HG03175 (cell line): ENCODE data around the gene CPED1.
A peak's percentile ranks its signal among the peaks of the same experiment; 100 is the strongest.
"Not testable (repeated sequence)": the region's sequence is repeated elsewhere in the genome, so short reads cannot be mapped to it uniquely, and the experiment has no call there.

Experiments used
- ATAC-seq: cut with Tn5 transposase; IDR thresholded peaks from one replicate; pipeline ENCODE4 v1.9.1; 2021; ENCODE audit warnings: mild to moderate bottlenecking, moderate library complexity; ENCODE audit not compliant: unreplicated experiment

The CPED1 gene

GRCh38 chr7:120996333-120996987, 7.9 kb downstream of the CPED1 start:
- ATAC-seq, result peak; percentile 76

- ATAC-seq, result peak; percentile 39
These were observed 8.5 kb downstream of the CPED1 start for GRCh38 chr7:120996988-120997345.

- ATAC-seq, result no peak
These were observed 9.5 kb downstream of the CPED1 start for GRCh38 chr7:120997882-120998474.

GRCh38 chr7:120998520-120998919, 10.0 kb downstream of the CPED1 start:
- no peak for ATAC-seq

GRCh38 chr7:120998996-120999565, 10.6 kb downstream of the CPED1 start:
- ATAC-seq, result no peak

- no peak for ATAC-seq
These were observed 11.8 kb downstream of the CPED1 start for GRCh38 chr7:121000081-121000983.

GRCh38 chr7:121001234-121001906, 12.9 kb downstream of the CPED1 start:
- no peak for ATAC-seq

GRCh38 chr7:121002048-121002756, 13.7 kb downstream of the CPED1 start:
- ATAC-seq, result no peak

GRCh38 chr7:121002757-121003200, 14.3 kb downstream of the CPED1 start:
- ATAC-seq, result no peak

GRCh38 chr7:121003986-121004685, 15.6 kb downstream of the CPED1 start:
- no peak for ATAC-seq

GRCh38 chr7:121005058-121005457, 16.5 kb downstream of the CPED1 start:
- not testable (repeated sequence) for ATAC-seq

GRCh38 chr7:121005996-121006584, 17.6 kb downstream of the CPED1 start:
- no peak for ATAC-seq

- ATAC-seq, result no peak
These were observed 18.3 kb downstream of the CPED1 start for GRCh38 chr7:121006711-121007315.

GRCh38 chr7:121008816-121009215, 20.3 kb downstream of the CPED1 start:
- no peak for ATAC-seq

GRCh38 chr7:121011401-121011800, 22.9 kb downstream of the CPED1 start:
- ATAC-seq, result no peak

GRCh38 chr7:121012170-121012874, 23.8 kb downstream of the CPED1 start:
- no peak for ATAC-seq

- no peak for ATAC-seq
These were observed 24.4 kb downstream of the CPED1 start for GRCh38 chr7:121012919-121013318.

- ATAC-seq, result no peak
These were observed 27.0 kb downstream of the CPED1 start for GRCh38 chr7:121015560-121015959.
